K562 (cell line): ENCODE measurements around the gene LSP1. TPM values are rescaled to one million over a fixed set of nuclear protein-coding genes. Genes with fewer than 3 reads are reported as not detected.

ENCODE experiments used
- CBX8 ChIP-seq: fragments of 200-600 bp; sonication (generic); IDR thresholded peaks from 2 replicates; pipeline ENCODE4 v1.6.1; 2012; ENCODE audit warnings: borderline replicate concordance, mixed run types, low read depth, mild to moderate bottlenecking, moderate library complexity, mixed read lengths, low read length, control low read depth, inconsistent platforms; ENCODE audit not compliant: poor library complexity, severe bottlenecking; ENCODE audit errors: extremely low read depth
- JUNB ChIP-seq: fragments of 450-650 bp; formaldehyde crosslinking; conservative IDR thresholded peaks from 2 replicates; pipeline ENCODE4 v1.4.0; 2020; ENCODE audit warnings: mild to moderate bottlenecking
- MEIS2 ChIP-seq: fragments of 450-650 bp; IDR thresholded peaks from 2 replicates; pipeline ENCODE4 v1.6.1; 2014; ENCODE audit warnings: mild to moderate bottlenecking; ENCODE audit not compliant: partially characterized antibody
- ZNF75A ChIP-seq: fragments of 450-650 bp; formaldehyde crosslinking; IDR thresholded peaks from 2 replicates; pipeline ENCODE4 v1.4.0; 2020; ENCODE audit warnings: mild to moderate bottlenecking
- polyA plus RNA-seq, 8 experiments: library from polyadenylated mRNA; depleted of rRNA in 4 of 8; stranded (reverse) in 5 of 8; unstranded in 3 of 8; fragments of >200 nt; fragmentation: Nextera tagmentation in 2 of 8; fragmentation: Illumina TruSeq in 1 of 8; extraction: Ambion mirVana in 2 of 8; extraction: Trizol in 1 of 8; gene quantifications; 2 replicates each; pipeline versions ENCODE4 v1.2.1 to v1.2.3, GENCODE V29; 2011 to 2014; ENCODE audit warnings: inconsistent platforms in 1 of 8, missing spikeins in 1 of 8
- total RNA-seq, 7 experiments: library from RNA; depleted of rRNA in 6 of 7; stranded (reverse); fragments of >200 nt in 6 of 7; fragmentation: Illumina TruSeq in 2 of 7; extraction: Trizol in 2 of 7; gene quantifications; 2 replicates each; pipeline versions ENCODE4 v1.2.1 to v1.2.3, GENCODE V29; 2011 to 2021; ENCODE audit warnings: low replicate concordance in 1 of 7
- TF ChIP-seq, protein P1 (sequence below): fragments of 450-650 bp; IDR thresholded peaks from 2 replicates; pipeline ENCODE4 v1.6.1; 2016; ENCODE audit warnings: mild to moderate bottlenecking, moderate library complexity
- TF ChIP-seq, protein P2 (sequence below): sonication (generic); formaldehyde crosslinking; IDR thresholded peaks from 2 replicates; pipeline ENCODE4 v1.8.1; 2023; ENCODE audit warnings: mild to moderate bottlenecking, missing genetic modification reagents
- TF ChIP-seq, protein P3 (sequence below): sonication (generic); formaldehyde crosslinking; IDR thresholded peaks from 2 replicates; pipeline ENCODE4 v1.8.0; 2022; ENCODE audit warnings: missing genetic modification reagents, mild to moderate bottlenecking, borderline replicate concordance

Gene LSP1
- total and polyA plus RNA-seq, 9 of the 15 experiments (the other 6 are each of a cell fraction or from before 2014, with no cell fraction given), result 0.08 to 2.9 (median 0.65) TPM; not detected in 2

DNA sequence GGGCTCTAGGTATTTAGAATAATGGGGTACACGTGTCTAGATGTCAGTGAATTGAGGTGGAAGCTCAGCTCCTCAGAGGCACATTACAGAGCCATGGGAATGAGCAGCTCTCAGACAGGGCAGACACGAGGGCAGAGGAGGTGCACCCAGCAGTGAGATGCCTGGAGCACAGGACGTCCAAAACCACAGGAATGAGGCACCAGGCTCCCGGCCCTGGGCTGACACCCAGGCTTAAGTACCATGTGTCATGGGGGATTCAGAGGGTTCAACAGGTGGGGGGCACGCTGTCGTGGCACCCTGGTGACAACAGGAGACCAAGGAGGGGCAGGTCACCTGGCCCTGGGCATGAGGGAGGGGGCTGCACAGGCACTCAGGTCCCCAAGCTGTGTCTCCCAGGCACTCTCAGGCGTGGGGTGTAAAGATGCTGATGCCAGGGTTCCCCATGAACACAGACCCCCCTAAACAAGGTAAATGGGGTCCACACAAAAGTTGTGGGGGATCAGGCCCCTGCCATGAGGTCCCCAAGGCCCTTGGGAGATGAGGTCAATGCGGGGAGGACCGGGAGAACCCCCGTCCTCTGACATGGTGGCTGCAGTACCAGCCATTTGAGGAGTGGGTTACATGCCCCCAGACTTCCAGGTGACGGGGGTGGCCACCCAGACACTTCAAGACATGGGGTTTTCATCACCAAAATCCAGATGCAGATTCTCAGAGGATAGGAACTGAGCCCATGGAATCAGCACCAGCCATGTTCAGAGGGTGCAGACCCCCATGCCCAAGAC lies 23.7 kb upstream of the LSP1 start (continued):
- TF ChIP-seq, protein P1, sequence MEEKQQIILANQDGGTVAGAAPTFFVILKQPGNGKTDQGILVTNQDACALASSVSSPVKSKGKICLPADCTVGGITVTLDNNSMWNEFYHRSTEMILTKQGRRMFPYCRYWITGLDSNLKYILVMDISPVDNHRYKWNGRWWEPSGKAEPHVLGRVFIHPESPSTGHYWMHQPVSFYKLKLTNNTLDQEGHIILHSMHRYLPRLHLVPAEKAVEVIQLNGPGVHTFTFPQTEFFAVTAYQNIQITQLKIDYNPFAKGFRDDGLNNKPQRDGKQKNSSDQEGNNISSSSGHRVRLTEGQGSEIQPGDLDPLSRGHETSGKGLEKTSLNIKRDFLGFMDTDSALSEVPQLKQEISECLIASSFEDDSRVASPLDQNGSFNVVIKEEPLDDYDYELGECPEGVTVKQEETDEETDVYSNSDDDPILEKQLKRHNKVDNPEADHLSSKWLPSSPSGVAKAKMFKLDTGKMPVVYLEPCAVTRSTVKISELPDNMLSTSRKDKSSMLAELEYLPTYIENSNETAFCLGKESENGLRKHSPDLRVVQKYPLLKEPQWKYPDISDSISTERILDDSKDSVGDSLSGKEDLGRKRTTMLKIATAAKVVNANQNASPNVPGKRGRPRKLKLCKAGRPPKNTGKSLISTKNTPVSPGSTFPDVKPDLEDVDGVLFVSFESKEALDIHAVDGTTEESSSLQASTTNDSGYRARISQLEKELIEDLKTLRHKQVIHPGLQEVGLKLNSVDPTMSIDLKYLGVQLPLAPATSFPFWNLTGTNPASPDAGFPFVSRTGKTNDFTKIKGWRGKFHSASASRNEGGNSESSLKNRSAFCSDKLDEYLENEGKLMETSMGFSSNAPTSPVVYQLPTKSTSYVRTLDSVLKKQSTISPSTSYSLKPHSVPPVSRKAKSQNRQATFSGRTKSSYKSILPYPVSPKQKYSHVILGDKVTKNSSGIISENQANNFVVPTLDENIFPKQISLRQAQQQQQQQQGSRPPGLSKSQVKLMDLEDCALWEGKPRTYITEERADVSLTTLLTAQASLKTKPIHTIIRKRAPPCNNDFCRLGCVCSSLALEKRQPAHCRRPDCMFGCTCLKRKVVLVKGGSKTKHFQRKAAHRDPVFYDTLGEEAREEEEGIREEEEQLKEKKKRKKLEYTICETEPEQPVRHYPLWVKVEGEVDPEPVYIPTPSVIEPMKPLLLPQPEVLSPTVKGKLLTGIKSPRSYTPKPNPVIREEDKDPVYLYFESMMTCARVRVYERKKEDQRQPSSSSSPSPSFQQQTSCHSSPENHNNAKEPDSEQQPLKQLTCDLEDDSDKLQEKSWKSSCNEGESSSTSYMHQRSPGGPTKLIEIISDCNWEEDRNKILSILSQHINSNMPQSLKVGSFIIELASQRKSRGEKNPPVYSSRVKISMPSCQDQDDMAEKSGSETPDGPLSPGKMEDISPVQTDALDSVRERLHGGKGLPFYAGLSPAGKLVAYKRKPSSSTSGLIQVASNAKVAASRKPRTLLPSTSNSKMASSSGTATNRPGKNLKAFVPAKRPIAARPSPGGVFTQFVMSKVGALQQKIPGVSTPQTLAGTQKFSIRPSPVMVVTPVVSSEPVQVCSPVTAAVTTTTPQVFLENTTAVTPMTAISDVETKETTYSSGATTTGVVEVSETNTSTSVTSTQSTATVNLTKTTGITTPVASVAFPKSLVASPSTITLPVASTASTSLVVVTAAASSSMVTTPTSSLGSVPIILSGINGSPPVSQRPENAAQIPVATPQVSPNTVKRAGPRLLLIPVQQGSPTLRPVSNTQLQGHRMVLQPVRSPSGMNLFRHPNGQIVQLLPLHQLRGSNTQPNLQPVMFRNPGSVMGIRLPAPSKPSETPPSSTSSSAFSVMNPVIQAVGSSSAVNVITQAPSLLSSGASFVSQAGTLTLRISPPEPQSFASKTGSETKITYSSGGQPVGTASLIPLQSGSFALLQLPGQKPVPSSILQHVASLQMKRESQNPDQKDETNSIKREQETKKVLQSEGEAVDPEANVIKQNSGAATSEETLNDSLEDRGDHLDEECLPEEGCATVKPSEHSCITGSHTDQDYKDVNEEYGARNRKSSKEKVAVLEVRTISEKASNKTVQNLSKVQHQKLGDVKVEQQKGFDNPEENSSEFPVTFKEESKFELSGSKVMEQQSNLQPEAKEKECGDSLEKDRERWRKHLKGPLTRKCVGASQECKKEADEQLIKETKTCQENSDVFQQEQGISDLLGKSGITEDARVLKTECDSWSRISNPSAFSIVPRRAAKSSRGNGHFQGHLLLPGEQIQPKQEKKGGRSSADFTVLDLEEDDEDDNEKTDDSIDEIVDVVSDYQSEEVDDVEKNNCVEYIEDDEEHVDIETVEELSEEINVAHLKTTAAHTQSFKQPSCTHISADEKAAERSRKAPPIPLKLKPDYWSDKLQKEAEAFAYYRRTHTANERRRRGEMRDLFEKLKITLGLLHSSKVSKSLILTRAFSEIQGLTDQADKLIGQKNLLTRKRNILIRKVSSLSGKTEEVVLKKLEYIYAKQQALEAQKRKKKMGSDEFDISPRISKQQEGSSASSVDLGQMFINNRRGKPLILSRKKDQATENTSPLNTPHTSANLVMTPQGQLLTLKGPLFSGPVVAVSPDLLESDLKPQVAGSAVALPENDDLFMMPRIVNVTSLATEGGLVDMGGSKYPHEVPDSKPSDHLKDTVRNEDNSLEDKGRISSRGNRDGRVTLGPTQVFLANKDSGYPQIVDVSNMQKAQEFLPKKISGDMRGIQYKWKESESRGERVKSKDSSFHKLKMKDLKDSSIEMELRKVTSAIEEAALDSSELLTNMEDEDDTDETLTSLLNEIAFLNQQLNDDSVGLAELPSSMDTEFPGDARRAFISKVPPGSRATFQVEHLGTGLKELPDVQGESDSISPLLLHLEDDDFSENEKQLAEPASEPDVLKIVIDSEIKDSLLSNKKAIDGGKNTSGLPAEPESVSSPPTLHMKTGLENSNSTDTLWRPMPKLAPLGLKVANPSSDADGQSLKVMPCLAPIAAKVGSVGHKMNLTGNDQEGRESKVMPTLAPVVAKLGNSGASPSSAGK, result no peak
- TF ChIP-seq, protein P2, sequence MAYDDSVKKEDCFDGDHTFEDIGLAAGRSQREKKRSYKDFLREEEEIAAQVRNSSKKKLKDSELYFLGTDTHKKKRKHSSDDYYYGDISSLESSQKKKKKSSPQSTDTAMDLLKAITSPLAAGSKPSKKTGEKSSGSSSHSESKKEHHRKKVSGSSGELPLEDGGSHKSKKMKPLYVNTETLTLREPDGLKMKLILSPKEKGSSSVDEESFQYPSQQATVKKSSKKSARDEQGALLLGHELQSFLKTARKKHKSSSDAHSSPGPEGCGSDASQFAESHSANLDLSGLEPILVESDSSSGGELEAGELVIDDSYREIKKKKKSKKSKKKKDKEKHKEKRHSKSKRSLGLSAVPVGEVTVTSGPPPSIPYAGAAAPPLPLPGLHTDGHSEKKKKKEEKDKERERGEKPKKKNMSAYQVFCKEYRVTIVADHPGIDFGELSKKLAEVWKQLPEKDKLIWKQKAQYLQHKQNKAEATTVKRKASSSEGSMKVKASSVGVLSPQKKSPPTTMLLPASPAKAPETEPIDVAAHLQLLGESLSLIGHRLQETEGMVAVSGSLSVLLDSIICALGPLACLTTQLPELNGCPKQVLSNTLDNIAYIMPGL, result no peak
- TF ChIP-seq, protein P3, sequence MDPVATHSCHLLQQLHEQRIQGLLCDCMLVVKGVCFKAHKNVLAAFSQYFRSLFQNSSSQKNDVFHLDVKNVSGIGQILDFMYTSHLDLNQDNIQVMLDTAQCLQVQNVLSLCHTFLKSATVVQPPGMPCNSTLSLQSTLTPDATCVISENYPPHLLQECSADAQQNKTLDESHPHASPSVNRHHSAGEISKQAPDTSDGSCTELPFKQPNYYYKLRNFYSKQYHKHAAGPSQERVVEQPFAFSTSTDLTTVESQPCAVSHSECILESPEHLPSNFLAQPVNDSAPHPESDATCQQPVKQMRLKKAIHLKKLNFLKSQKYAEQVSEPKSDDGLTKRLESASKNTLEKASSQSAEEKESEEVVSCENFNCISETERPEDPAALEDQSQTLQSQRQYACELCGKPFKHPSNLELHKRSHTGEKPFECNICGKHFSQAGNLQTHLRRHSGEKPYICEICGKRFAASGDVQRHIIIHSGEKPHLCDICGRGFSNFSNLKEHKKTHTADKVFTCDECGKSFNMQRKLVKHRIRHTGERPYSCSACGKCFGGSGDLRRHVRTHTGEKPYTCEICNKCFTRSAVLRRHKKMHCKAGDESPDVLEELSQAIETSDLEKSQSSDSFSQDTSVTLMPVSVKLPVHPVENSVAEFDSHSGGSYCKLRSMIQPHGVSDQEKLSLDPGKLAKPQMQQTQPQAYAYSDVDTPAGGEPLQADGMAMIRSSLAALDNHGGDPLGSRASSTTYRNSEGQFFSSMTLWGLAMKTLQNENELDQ (CRISPR knock-in tag), result no peak
- TF ChIP-seq JUNB, result no peak
- TF ChIP-seq ZNF75A (CRISPR knock-in tag), result no peak
- no peak for TF ChIP-seq CBX8
- no peak for TF ChIP-seq MEIS2
